CD4-positive, CD25-positive, alpha-beta regulatory T cell (primary cell): ENCODE results near the gene CEP112. TPM values are rescaled to one million over a fixed set of nuclear protein-coding genes. Genes with fewer than 3 reads are reported as not detected.

Source experiments
- ATAC-seq, 2 donors: fragments of 150-1000 bp; cut with Tn5 transposase; one replicate each; pipeline ENCODE4 v1.10.0; 2021; ENCODE audit warnings: low read depth in 2 of 2, moderate number of reproducible peaks in 2 of 2, moderate library complexity in 1 of 2
- DNase-seq, 3 donors: peaks; one replicate each; pipeline versions ENCODE4 v3.0.0 to v3.0.0-alpha.2; 2012 to 2022; ENCODE audit warnings: mixed read lengths in 1 of 3
- H3K27ac ChIP-seq: one replicate; pipeline ENCODE4 v1.7.0; 2013; ENCODE audit warnings: mild to moderate bottlenecking, low read length; ENCODE audit not compliant: insufficient read depth, poor library complexity, severe bottlenecking
- H3K27me3 ChIP-seq: one replicate; pipeline ENCODE4 v1.7.0; 2013; ENCODE audit warnings: low read length; ENCODE audit not compliant: control insufficient read depth, insufficient read depth
- H3K36me3 ChIP-seq: one replicate; pipeline ENCODE4 v1.7.0; 2013; ENCODE audit warnings: mild to moderate bottlenecking, low read length, moderate library complexity; ENCODE audit not compliant: control insufficient read depth, insufficient read depth
- H3K4me1 ChIP-seq: 2 replicates; pipeline ENCODE4 v1.7.0; 2013; ENCODE audit warnings: mild to moderate bottlenecking, low read length; ENCODE audit not compliant: insufficient read depth, control insufficient read depth, poor library complexity, severe bottlenecking
- H3K4me3 ChIP-seq: one replicate; pipeline ENCODE4 v1.7.0; 2013; ENCODE audit warnings: low read depth, mild to moderate bottlenecking, low read length, moderate library complexity
- H3K9me3 ChIP-seq, 2 experiments: 1 replicate in 1 of 2; 2 replicates in 1 of 2; pipeline ENCODE4 v1.7.0; 2013; ENCODE audit warnings: low read length in 2 of 2, mild to moderate bottlenecking in 1 of 2, moderate library complexity in 1 of 2; ENCODE audit not compliant: control insufficient read depth in 2 of 2
- H3K27ac Mint-ChIP-seq, 3 donors: one replicate each; pipeline ENCODE4 v1.8.0; 2020 to 2022; ENCODE audit warnings: mild to moderate bottlenecking in 3 of 3, mixed read lengths in 3 of 3, moderate library complexity in 2 of 3
- H3K27me3 Mint-ChIP-seq: one replicate; pipeline ENCODE4 v1.8.0; 2022; ENCODE audit warnings: mild to moderate bottlenecking, mixed read lengths
- H3K36me3 Mint-ChIP-seq: one replicate; pipeline ENCODE4 v1.8.0; 2020; ENCODE audit warnings: mixed read lengths
- H3K4me1 Mint-ChIP-seq, 4 donors: one replicate each; pipeline ENCODE4 v1.8.0; 2020 to 2022; ENCODE audit warnings: mixed read lengths in 4 of 4, mild to moderate bottlenecking in 1 of 4
- H3K4me3 Mint-ChIP-seq, 4 donors: one replicate each; pipeline ENCODE4 v1.8.0; 2020 to 2022; ENCODE audit warnings: mild to moderate bottlenecking in 4 of 4, mixed read lengths in 4 of 4, moderate library complexity in 3 of 4
- H3K9me3 Mint-ChIP-seq, 7 donors: one replicate each; pipeline ENCODE4 v1.8.0; 2020 to 2022; ENCODE audit warnings: mixed read lengths in 7 of 7, mild to moderate bottlenecking in 3 of 7, moderate library complexity in 2 of 7
- polyA plus RNA-seq, 4 donors: library from polyadenylated mRNA; unstranded; fragments of 300-500 nt; fragmentation: Illumina TruSeq; gene quantifications; one replicate each; pipeline ENCODE4 v1.2.3, GENCODE V29; 2021
- total RNA-seq: library from RNA; stranded (reverse); gene quantifications from one replicate; pipeline ENCODE4 v1.2.3, GENCODE V29; 2022

Gene CEP112
- total and polyA plus RNA-seq, 5 donors from 2014 or later = 0.15 to 2.3 (median 0.54) TPM; not detected in 1

- no peak overlapping the region for H3K27ac ChIP-seq
- no peak overlapping the region for H3K4me3 ChIP-seq
- no peaks in the 10 kb centered on the region for H3K27me3 ChIP-seq
- H3K9me3 ChIP-seq = peaks cover 0 to 3% of the 10 kb centered on the region in 2 experiments
- Mint-ChIP-seq H3K27me3 (peaks cover 7% of the 10 kb centered on the region), H3K4me1 (no peaks in the 10 kb centered on the region), H3K36me3 (no peaks in the 10 kb centered on the region), H3K4me3 (no peak overlapping the region), H3K27ac (no peak overlapping the region), H3K9me3 (peaks cover 2 to 10% (median 4%) of the 10 kb centered on the region in 7 donors)
- no peaks in the 10 kb centered on the region for H3K36me3 ChIP-seq
- DNase-seq (no peak), ATAC-seq (no peak)
- no peaks in the 10 kb centered on the region for H3K4me1 ChIP-seq
Measured at GRCh38 chr17:66115246-66115645, 76.7 kb downstream of the CEP112 start.

GRCh38 chr17:66114609-66115008 lies 77.3 kb downstream of the CEP112 start:
- Histone ChIP-seq H3K27ac (no peak overlapping the region), H3K27me3 (no peaks in the 10 kb centered on the region), H3K9me3 (peaks cover 0 to 3% of the 10 kb centered on the region in 2 experiments), H3K36me3 (no peaks in the 10 kb centered on the region), H3K4me3 (no peak overlapping the region), H3K4me1 (no peaks in the 10 kb centered on the region)
- Mint-ChIP-seq H3K9me3 (peaks cover 0 to 10% (median 4%) of the 10 kb centered on the region in 7 donors), H3K4me1 (no peaks in the 10 kb centered on the region), H3K4me3 (no peak overlapping the region), H3K27ac (no peak overlapping the region), H3K27me3 (peaks cover 7% of the 10 kb centered on the region), H3K36me3 (no peaks in the 10 kb centered on the region)
- ATAC-seq (no peak), DNase-seq (no peak)

GRCh38 chr17:66107731-66108130 lies 84.2 kb downstream of the CEP112 start:
- Histone ChIP-seq H3K9me3 (no peaks in the 10 kb centered on the region), H3K36me3 (no peaks in the 10 kb centered on the region), H3K4me1 (no peaks in the 10 kb centered on the region), H3K4me3 (no peak overlapping the region), H3K27ac (no peak overlapping the region), H3K27me3 (no peaks in the 10 kb centered on the region)
- peaks cover 7% of the 10 kb centered on the region for H3K27me3 Mint-ChIP-seq
- H3K36me3 Mint-ChIP-seq = no peaks in the 10 kb centered on the region
- H3K4me3 Mint-ChIP-seq = no peak overlapping the region
- ATAC-seq (no peak), DNase-seq (no peak)
- H3K4me1 Mint-ChIP-seq = no peaks in the 10 kb centered on the region
- no peak overlapping the region for H3K27ac Mint-ChIP-seq
- peaks cover 1 to 5% (median 4%) of the 10 kb centered on the region in 7 donors for H3K9me3 Mint-ChIP-seq

- ATAC-seq (no peak), DNase-seq (no peak)
- Histone ChIP-seq H3K9me3 (no peaks in the 10 kb centered on the region), H3K4me3 (no peak overlapping the region), H3K27me3 (no peaks in the 10 kb centered on the region), H3K27ac (no peak overlapping the region), H3K4me1 (no peaks in the 10 kb centered on the region), H3K36me3 (no peaks in the 10 kb centered on the region)
- H3K4me3 Mint-ChIP-seq = no peak overlapping the region
- H3K36me3 Mint-ChIP-seq = no peaks in the 10 kb centered on the region
- peaks cover 0 to 5% (median 0%) of the 10 kb centered on the region in 7 donors for H3K9me3 Mint-ChIP-seq
- peaks cover 5% of the 10 kb centered on the region for H3K27me3 Mint-ChIP-seq
- H3K4me1 Mint-ChIP-seq = peaks cover 0 to 4% (median 0%) of the 10 kb centered on the region in 4 donors
- no peak overlapping the region for H3K27ac Mint-ChIP-seq
Measured at GRCh38 chr17:66098040-66098439, 93.9 kb downstream of the CEP112 start.

GRCh38 chr17:66094727-66095126 lies 97.2 kb downstream of the CEP112 start:
- ATAC-seq (no peak), DNase-seq (no peak)
- Mint-ChIP-seq H3K36me3 (no peaks in the 10 kb centered on the region), H3K27me3 (peaks cover 2% of the 10 kb centered on the region), H3K4me1 (peaks cover 0 to 4% (median 0%) of the 10 kb centered on the region in 4 donors), H3K4me3 (no peak overlapping the region), H3K9me3 (peaks cover 0 to 7% (median 3%) of the 10 kb centered on the region in 7 donors), H3K27ac (no peak overlapping the region)
- Histone ChIP-seq H3K27me3 (no peaks in the 10 kb centered on the region), H3K4me1 (no peaks in the 10 kb centered on the region), H3K27ac (no peak overlapping the region), H3K36me3 (no peaks in the 10 kb centered on the region), H3K4me3 (no peak overlapping the region), H3K9me3 (no peaks in the 10 kb centered on the region)

- Histone ChIP-seq H3K9me3 (no peaks in the 10 kb centered on the region), H3K36me3 (no peaks in the 10 kb centered on the region), H3K4me1 (no peaks in the 10 kb centered on the region), H3K27me3 (peaks cover 3% of the 10 kb centered on the region), H3K27ac (no peak overlapping the region), H3K4me3 (no peak overlapping the region)
- Mint-ChIP-seq H3K27me3 (peaks cover 10% of the 10 kb centered on the region), H3K4me1 (no peaks in the 10 kb centered on the region), H3K4me3 (no peak overlapping the region), H3K27ac (no peak overlapping the region), H3K9me3 (peaks cover 1 to 17% (median 3%) of the 10 kb centered on the region in 7 donors), H3K36me3 (no peaks in the 10 kb centered on the region)
- no peak for DNase-seq
- ATAC-seq = no peak
Measured at GRCh38 chr17:66091445-66092080, 100.4 kb downstream of the CEP112 start.

- Mint-ChIP-seq H3K9me3 (peaks cover 1 to 17% (median 3%) of the 10 kb centered on the region in 7 donors), H3K36me3 (no peaks in the 10 kb centered on the region), H3K27ac (no peak overlapping the region), H3K4me3 (no peak overlapping the region), H3K4me1 (no peaks in the 10 kb centered on the region), H3K27me3 (peaks cover 10% of the 10 kb centered on the region)
- Histone ChIP-seq H3K27me3 (peaks cover 3% of the 10 kb centered on the region), H3K4me3 (no peak overlapping the region), H3K4me1 (no peaks in the 10 kb centered on the region), H3K36me3 (no peaks in the 10 kb centered on the region), H3K27ac (no peak overlapping the region), H3K9me3 (no peaks in the 10 kb centered on the region)
- ATAC-seq (no peak), DNase-seq (no peak)
Measured at GRCh38 chr17:66089764-66090163, 102.2 kb downstream of the CEP112 start.

- Mint-ChIP-seq H3K36me3 (no peaks in the 10 kb centered on the region), H3K27ac (no peak overlapping the region), H3K9me3 (peaks cover 1 to 18% (median 3%) of the 10 kb centered on the region in 7 donors), H3K27me3 (peaks cover 10% of the 10 kb centered on the region), H3K4me3 (no peak overlapping the region), H3K4me1 (no peaks in the 10 kb centered on the region)
- ATAC-seq (no peak), DNase-seq (no peak)
- H3K27me3 ChIP-seq = peaks cover 3% of the 10 kb centered on the region
- no peaks in the 10 kb centered on the region for H3K9me3 ChIP-seq
- no peak overlapping the region for H3K4me3 ChIP-seq
- H3K27ac ChIP-seq = no peak overlapping the region
- H3K4me1 ChIP-seq = no peaks in the 10 kb centered on the region
- no peaks in the 10 kb centered on the region for H3K36me3 ChIP-seq
Measured at GRCh38 chr17:66088173-66088572, 103.8 kb downstream of the CEP112 start.
